OCI-LY1 (cell line): ENCODE data around the gene BFSP1.

Experiments
- H2AFZ ChIP-seq: fragments of 200-600 bp; sonication (generic), shearing (Covaris generic); 2 replicates; pipeline ENCODE4 v1.6.0; 2014; ENCODE audit warnings: antibody characterized with exemption, mild to moderate bottlenecking, low read length
- H3F3A ChIP-seq: fragments of 200-600 bp; sonication (generic), shearing (Covaris generic); 2 replicates; pipeline ENCODE4 v1.6.0; 2014; ENCODE audit warnings: mild to moderate bottlenecking, antibody characterized with exemption, low read length, moderate library complexity; ENCODE audit not compliant: insufficient read depth
- H3K27ac ChIP-seq: fragments of 200-600 bp; sonication (generic); 2 replicates; pipeline ENCODE4 v1.5.1; 2014; ENCODE audit warnings: low read length, mixed run types, mild to moderate bottlenecking, low read depth; ENCODE audit not compliant: poor library complexity, severe bottlenecking
- H3K27me3 ChIP-seq: fragments of 200-600 bp; sonication (generic); 2 replicates; pipeline ENCODE4 v1.6.0; 2014; ENCODE audit warnings: antibody characterized with exemption, mild to moderate bottlenecking, low read length, moderate library complexity; ENCODE audit not compliant: insufficient read depth
- H3K36me3 ChIP-seq: fragments of 200-600 bp; sonication (generic); 2 replicates; pipeline ENCODE4 v1.6.1; 2014; ENCODE audit warnings: mild to moderate bottlenecking, antibody characterized with exemption, low read length, moderate library complexity, mixed read lengths; ENCODE audit not compliant: insufficient read depth
- H3K4me1 ChIP-seq: fragments of 200-600 bp; sonication (generic); 2 replicates; pipeline ENCODE4 v1.5.1; 2014; ENCODE audit warnings: mild to moderate bottlenecking, low read length, moderate library complexity; ENCODE audit not compliant: insufficient read depth, severe bottlenecking
- H3K4me2 ChIP-seq: fragments of 200-600 bp; sonication (generic), shearing (Covaris generic); 2 replicates; pipeline ENCODE4 v1.6.1; 2014; ENCODE audit warnings: low read length
- H3K4me3 ChIP-seq: fragments of 200-600 bp; sonication (generic); 2 replicates; pipeline ENCODE4 v1.5.1; 2014; ENCODE audit warnings: low read length, low read depth, mild to moderate bottlenecking, mixed read lengths; ENCODE audit not compliant: poor library complexity, severe bottlenecking
- H3K79me2 ChIP-seq: fragments of 200-600 bp; shearing (Covaris generic); 2 replicates; pipeline ENCODE4 v1.6.1; 2016; ENCODE audit warnings: mixed run types, low read length, mixed read lengths; ENCODE audit not compliant: insufficient read depth
- H3K9ac ChIP-seq: fragments of 200-600 bp; sonication (generic), shearing (Covaris generic); 2 replicates; pipeline ENCODE4 v1.6.1; 2014; ENCODE audit warnings: mild to moderate bottlenecking, low read length, mixed read lengths
- H3K9me2 ChIP-seq: fragments of 200-600 bp; sonication (generic), shearing (Covaris generic); 2 replicates; pipeline ENCODE4 v1.6.1; 2014; ENCODE audit warnings: low read depth, mild to moderate bottlenecking, low read length, mixed read lengths
- H3K9me3 ChIP-seq: fragments of 200-600 bp; shearing (Covaris generic); 2 replicates; pipeline ENCODE4 v1.6.1; 2014; ENCODE audit warnings: low read length, mixed read lengths
- H4K20me1 ChIP-seq: fragments of 200-600 bp; sonication (generic), shearing (Covaris generic); 2 replicates; pipeline ENCODE4 v1.6.0; 2016; ENCODE audit warnings: mild to moderate bottlenecking, low read length; ENCODE audit not compliant: insufficient read depth
- EZH2 ChIP-seq: fragments of 200-600 bp; sonication (generic), shearing (Covaris generic); IDR thresholded peaks from 2 replicates; pipeline ENCODE4 v1.8.0; 2017; ENCODE audit warnings: borderline replicate concordance, mixed run types, mild to moderate bottlenecking, antibody characterized with exemption, low read length, moderate library complexity, mixed read lengths
- TF ChIP-seq, protein P1 (sequence below): fragments of 200-600 bp; sonication (generic), shearing (Covaris generic); IDR thresholded peaks from 2 replicates; pipeline ENCODE4 v1.5.1; 2017; ENCODE audit warnings: mild to moderate bottlenecking, antibody characterized with exemption, low read length, moderate library complexity, mixed read lengths

The BFSP1 gene

DNA sequence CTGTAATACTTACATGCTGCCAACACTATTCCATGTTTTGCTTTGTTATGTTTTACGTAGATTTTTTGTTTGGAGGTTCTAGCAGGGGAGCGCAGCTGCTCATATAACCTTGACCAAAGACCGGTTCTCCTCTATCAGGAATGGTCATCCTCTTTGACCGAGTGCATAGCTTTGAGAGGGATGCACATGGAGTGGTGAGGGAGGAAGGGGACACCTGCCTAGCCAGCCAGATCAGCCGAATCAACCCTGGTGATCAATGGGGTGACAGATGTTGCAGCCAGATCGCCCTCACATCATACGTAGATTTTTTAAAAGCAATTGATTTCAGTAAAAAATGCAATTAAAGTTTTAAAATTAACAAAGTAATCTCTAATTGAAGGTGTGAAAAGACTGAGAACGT, 45.0 kb upstream of the BFSP1 start:
- no peaks in the 10 kb centered on the region for H3K27me3 ChIP-seq
- H3K9me3 ChIP-seq = no peaks in the 10 kb centered on the region
- TF ChIP-seq, protein P1, sequence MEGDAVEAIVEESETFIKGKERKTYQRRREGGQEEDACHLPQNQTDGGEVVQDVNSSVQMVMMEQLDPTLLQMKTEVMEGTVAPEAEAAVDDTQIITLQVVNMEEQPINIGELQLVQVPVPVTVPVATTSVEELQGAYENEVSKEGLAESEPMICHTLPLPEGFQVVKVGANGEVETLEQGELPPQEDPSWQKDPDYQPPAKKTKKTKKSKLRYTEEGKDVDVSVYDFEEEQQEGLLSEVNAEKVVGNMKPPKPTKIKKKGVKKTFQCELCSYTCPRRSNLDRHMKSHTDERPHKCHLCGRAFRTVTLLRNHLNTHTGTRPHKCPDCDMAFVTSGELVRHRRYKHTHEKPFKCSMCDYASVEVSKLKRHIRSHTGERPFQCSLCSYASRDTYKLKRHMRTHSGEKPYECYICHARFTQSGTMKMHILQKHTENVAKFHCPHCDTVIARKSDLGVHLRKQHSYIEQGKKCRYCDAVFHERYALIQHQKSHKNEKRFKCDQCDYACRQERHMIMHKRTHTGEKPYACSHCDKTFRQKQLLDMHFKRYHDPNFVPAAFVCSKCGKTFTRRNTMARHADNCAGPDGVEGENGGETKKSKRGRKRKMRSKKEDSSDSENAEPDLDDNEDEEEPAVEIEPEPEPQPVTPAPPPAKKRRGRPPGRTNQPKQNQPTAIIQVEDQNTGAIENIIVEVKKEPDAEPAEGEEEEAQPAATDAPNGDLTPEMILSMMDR = no peak
- no peak for TF ChIP-seq EZH2
- no peak overlapping the region for H3K9ac ChIP-seq
- no peaks in the 10 kb centered on the region for H3K36me3 ChIP-seq
- no peak overlapping the region for H3K4me3 ChIP-seq
- H3K4me1 ChIP-seq = peaks cover 13% of the 10 kb centered on the region
- H4K20me1 ChIP-seq = no peaks in the 10 kb centered on the region; the same call in 1 of the 2 replicates
- peaks cover 7% of the 10 kb centered on the region; the same call in 1 of the 2 replicates for H3K79me2 ChIP-seq
- H3K9me2 ChIP-seq = no peaks in the 10 kb centered on the region
- H3K27ac ChIP-seq = no peak overlapping the region
- no peak overlapping the region for H3K4me2 ChIP-seq
- H3F3A ChIP-seq = no peaks in the 10 kb centered on the region
- H2AFZ ChIP-seq = no peak overlapping the region

DNA sequence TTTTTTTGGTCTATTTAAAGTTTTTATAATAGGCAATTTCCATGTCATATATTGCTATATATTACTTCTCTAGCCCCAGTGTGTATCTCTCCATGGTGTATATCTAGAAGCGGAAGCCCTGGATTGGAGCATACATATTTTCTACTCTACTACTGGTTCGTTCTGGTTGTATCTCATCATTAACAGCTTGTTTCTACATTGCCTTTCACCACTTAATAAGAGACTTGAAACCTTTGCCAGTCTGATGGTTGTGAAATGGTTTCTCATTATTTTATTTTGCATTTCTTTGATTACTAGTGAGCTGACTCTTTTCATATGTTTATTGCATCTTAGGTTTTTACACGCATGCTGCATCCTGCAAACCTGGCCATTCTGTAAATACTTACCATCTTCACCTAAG, 42.3 kb upstream of the BFSP1 start:
- Histone ChIP-seq H3K9me2 (no peaks in the 10 kb centered on the region), H3K4me3 (no peak overlapping the region), H3F3A (no peaks in the 10 kb centered on the region; the same call in 1 of the 2 replicates), H3K79me2 (peaks cover 7% of the 10 kb centered on the region; the same call in 1 of the 2 replicates), H3K27me3 (no peaks in the 10 kb centered on the region), H3K9me3 (no peaks in the 10 kb centered on the region), H3K4me1 (peaks cover 30% of the 10 kb centered on the region), H3K9ac (no peak overlapping the region), H2AFZ (no peak overlapping the region), H3K36me3 (no peaks in the 10 kb centered on the region), H3K27ac (no peak overlapping the region), H4K20me1 (no peaks in the 10 kb centered on the region; the same call in 1 of the 2 replicates), H3K4me2 (no peak overlapping the region)
- no peak for TF ChIP-seq EZH2
- TF ChIP-seq, protein P1 = no peak

DNA sequence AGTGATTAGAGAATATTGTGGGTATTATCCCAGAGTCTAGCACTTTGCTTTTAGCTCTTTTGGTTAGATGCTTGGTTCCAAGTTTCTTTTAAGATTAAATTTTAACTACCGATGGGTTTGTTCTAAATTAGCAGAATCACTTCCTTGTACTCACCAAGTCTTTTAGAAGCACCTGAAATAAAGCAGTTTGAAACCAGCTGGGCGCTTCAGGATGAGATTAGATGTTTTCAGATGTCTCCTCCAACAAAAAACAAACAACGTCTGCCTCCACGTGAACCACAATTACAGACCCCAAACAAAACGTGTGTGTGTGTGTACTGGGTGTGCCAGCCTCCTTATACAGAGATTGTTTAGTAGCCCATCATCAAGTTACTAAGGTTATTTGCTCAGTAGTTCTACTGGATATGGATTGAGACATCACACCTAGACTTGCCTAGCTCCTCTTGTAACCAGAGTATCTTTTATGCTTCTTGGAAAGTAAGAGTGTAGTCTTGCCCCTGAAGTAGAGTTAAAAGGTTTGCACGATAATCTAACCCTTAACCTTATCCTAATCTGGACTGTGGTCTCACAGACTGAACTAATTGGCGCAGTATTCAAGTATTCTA, 41.0 kb upstream of the BFSP1 start:
- Histone ChIP-seq H3K27me3 (no peaks in the 10 kb centered on the region), H4K20me1 (no peaks in the 10 kb centered on the region; the same call in 1 of the 2 replicates), H3K27ac (peak overlapping the region; percentile 66), H2AFZ (no peak overlapping the region), H3K79me2 (peaks cover 7% of the 10 kb centered on the region; the same call in 1 of the 2 replicates), H3K4me2 (peak overlapping the region; percentile 98), H3K9me3 (no peaks in the 10 kb centered on the region), H3K9me2 (no peaks in the 10 kb centered on the region), H3K36me3 (no peaks in the 10 kb centered on the region), H3K4me1 (peaks cover 30% of the 10 kb centered on the region), H3K4me3 (peak overlapping the region; percentile 88), H3K9ac (peak overlapping the region; percentile 81), H3F3A (no peaks in the 10 kb centered on the region; the same call in 1 of the 2 replicates)
- TF ChIP-seq EZH2 = no peak
- TF ChIP-seq, protein P1 = no peak
